ENCODE results near the gene GPR132.

GPR132 gene

DNA sequence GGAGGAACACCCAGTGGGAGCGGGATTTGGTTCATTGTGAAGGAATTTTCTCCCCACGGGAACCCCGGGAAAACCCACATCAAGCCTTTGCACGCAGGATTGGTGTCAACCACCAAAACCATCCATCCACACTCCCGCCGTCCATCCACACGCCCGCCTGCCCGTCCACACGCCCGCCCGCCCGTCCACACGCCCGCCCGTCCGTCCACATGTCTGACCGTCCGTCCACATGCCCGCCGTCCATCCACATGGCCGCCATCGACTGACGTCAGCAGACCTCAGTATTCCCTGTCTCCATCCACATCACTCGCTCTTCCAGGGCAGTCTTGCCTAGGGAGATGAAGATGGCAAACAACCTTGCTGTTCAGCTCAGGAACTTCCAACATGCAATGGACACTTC, 6.7 kb upstream of the GPR132 start:
- TF ChIP-seq, protein P1, sequence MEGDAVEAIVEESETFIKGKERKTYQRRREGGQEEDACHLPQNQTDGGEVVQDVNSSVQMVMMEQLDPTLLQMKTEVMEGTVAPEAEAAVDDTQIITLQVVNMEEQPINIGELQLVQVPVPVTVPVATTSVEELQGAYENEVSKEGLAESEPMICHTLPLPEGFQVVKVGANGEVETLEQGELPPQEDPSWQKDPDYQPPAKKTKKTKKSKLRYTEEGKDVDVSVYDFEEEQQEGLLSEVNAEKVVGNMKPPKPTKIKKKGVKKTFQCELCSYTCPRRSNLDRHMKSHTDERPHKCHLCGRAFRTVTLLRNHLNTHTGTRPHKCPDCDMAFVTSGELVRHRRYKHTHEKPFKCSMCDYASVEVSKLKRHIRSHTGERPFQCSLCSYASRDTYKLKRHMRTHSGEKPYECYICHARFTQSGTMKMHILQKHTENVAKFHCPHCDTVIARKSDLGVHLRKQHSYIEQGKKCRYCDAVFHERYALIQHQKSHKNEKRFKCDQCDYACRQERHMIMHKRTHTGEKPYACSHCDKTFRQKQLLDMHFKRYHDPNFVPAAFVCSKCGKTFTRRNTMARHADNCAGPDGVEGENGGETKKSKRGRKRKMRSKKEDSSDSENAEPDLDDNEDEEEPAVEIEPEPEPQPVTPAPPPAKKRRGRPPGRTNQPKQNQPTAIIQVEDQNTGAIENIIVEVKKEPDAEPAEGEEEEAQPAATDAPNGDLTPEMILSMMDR (IDR thresholded peaks at IDR 0.05) = no peak

DNA sequence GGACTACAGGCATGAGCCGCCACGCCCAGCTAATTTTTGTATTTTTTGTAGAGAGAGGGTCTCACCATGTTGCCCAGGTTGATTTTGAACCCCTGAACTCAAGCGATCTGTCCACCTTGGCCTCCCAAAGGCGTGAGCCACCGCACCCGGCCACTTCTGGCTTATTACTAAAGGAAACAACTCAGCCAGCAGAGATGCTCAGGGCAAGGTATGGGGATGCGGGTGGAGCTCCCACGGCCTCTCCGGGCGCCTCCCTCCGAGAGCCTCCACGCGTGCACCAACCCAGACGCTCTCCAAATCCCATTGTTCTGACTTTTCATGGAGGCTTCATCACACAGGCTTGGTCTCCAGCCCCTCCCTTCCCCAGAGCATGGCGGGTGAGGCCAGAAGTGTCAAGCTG, 6.1 kb upstream of the GPR132 start:
- TF ChIP-seq, protein P1 (IDR thresholded peaks at IDR 0.05) = no peak

DNA sequence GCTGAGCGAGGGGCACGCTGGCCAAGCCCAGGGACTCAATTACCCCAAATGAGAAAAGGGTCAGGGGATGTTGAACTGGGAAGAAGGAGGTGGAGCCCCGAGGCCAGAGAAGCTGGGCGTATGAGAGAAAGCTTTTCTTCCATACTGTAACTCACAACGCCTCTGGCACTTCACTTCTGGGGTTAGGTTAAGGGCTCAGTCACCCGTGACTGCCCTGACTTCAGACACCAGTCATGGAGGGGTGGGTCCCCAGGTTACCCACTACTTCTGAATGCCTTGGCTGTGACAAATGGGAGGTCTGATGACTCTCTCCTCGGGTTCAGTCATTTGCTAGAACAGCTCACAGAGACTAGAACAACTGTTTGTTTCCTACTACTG, 5.5 kb upstream of the GPR132 start:
- TF ChIP-seq, protein P1 (IDR thresholded peaks at IDR 0.05) = no peak

DNA sequence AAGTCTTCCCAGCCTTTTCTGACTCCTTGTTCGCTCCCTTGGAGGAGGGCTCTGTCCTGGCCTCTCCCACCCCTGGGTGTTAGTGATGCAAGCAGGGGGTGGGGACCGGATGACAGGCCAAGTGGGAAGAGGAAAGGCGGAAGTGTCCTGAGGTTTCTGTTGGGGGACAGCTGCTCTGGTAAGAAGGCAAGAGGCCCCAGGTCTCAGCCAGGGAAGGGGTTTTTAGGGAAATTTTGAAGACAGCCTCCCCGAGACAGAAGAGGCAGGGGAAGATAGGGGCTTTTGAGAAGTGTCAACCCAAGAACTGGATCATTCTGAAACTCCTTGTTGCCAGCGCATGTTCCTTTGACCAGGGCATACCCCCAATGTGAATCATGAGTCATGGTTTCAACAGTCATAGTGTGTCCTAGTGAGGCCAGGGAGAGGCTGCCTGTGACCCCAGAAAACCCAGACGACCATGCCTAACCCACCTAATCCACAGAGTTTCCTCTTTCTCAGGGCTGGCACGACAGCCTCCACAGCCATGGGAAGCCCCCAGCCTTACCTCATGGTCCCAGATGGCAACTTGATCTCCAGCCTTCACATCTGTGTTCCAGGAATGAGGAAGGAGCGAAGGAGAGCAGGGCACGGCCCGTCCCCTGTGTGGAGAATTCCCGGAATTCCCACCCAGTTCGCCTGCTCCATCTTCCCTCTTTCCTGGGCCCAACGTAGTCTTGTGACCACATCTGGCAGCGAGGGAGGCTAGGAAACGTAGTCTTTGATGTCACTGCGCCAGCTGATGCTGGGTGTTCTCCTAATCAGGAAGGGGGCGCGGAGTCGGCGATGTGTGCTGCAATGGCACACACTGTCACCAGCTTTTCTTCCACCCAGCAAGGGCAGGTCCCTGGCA, 4.9 kb upstream of the GPR132 start:
- TF ChIP-seq, protein P1 (IDR thresholded peaks at IDR 0.05) = no peak

- TF ChIP-seq, protein P1 (IDR thresholded peaks at IDR 0.05) = no peak
These were observed 4.3 kb upstream of the GPR132 start for GRCh38 chr14:105069522-105069870.

GRCh38 chr14:105068818-105069217, 3.6 kb upstream of the GPR132 start:
- TF ChIP-seq, protein P1 (IDR thresholded peaks at IDR 0.05) = no peak

DNA sequence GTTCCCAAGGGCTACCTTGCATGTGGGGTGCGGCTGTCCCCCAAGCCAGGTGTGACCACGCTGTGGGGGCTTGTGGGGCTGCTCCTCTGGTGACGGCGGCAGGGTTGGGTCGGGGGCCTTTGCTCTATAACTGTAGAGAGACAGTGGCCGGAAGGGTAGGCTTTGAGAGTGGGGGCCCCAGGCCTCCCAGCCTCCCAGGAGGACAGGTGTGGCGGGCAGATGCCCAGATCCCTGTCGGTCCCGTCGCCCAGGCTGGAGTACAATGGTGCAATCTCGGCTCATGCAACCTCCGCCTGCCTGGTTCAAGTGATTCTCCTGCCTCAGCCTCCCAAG, 2.7 kb upstream of the GPR132 start:
- TF ChIP-seq, protein P1 (IDR thresholded peaks at IDR 0.05) = no peak
